Spleen (tissue), 11 donors: Measurements from ENCODE around the gene BCL7C. TPM values are rescaled to one million over a fixed set of nuclear protein-coding genes. Genes with fewer than 3 reads are reported as not detected.

Experiments
- DNase-seq: peaks from one replicate; pipeline ENCODE4 v3.0.0-alpha.2; 2020
- H3K27ac ChIP-seq, 8 donors: fragments of 200-600 bp; sonication (generic) in 7 of 8; 1 replicate in 4 of 8; 2 replicates in 4 of 8; pipeline versions ENCODE4 v1.5.0 to v1.8.0; 2016 to 2021; ENCODE audit warnings: inconsistent platforms in 4 of 8, mild to moderate bottlenecking in 4 of 8, moderate library complexity in 1 of 8
- H3K27me3 ChIP-seq, 7 donors: fragments of 200-600 bp; sonication (generic) in 6 of 7; replicated peaks in 1 of 7; 1 replicate in 4 of 7; 2 replicates in 3 of 7; pipeline versions ENCODE4 v1.5.0 to v1.8.0; 2016 to 2021; ENCODE audit warnings: inconsistent platforms in 3 of 7, mild to moderate bottlenecking in 1 of 7
- H3K36me3 ChIP-seq, 6 donors: fragments of 200-600 bp; sonication (generic) in 5 of 6; 1 replicate in 4 of 6; 2 replicates in 2 of 6; pipeline versions ENCODE4 v1.5.0 to v1.8.0; 2016 to 2021; ENCODE audit warnings: inconsistent platforms in 2 of 6
- H3K4me1 ChIP-seq, 6 donors: fragments of 200-600 bp; sonication (generic) in 5 of 6; 1 replicate in 3 of 6; 2 replicates in 3 of 6; pipeline versions ENCODE4 v1.5.0 to v1.8.0; 2016 to 2021; ENCODE audit warnings: inconsistent platforms in 3 of 6
- H3K4me3 ChIP-seq, 8 donors: fragments of 200-600 bp; sonication (generic) in 7 of 8; 1 replicate in 4 of 8; 2 replicates in 4 of 8; pipeline versions ENCODE4 v1.5.0 to v1.8.0; 2016 to 2021; ENCODE audit warnings: inconsistent platforms in 4 of 8, mild to moderate bottlenecking in 4 of 8, moderate library complexity in 2 of 8
- H3K9me3 ChIP-seq, 8 donors: fragments of 200-600 bp; sonication (generic) in 7 of 8; 1 replicate in 4 of 8; 2 replicates in 4 of 8; pipeline versions ENCODE4 v1.5.0 to v1.8.0; 2016 to 2021; ENCODE audit warnings: inconsistent platforms in 4 of 8
- POLR2A ChIP-seq, 3 donors: fragments of 450-650 bp; IDR thresholded peaks; one replicate each; pipeline ENCODE4 v1.5.1; 2017; ENCODE audit warnings: antibody characterized with exemption in 3 of 3, mild to moderate bottlenecking in 1 of 3
- POLR2AphosphoS5 ChIP-seq, 3 donors: sonication (generic); formaldehyde crosslinking; IDR thresholded peaks; one replicate each; pipeline ENCODE4 v1.5.1; 2017; ENCODE audit warnings: antibody characterized with exemption in 3 of 3
- WGBS, 5 donors: extraction: QIAGEN DNeasy Blood & Tissue Kit in 3 of 5; methylation state at CpG; one replicate each; pipeline versions ENCODE4 v1.1.5 to v1.1.7; 2013 to 2018; 5-methylcytosine and 5-hydroxymethylcytosine counted together
- intact Hi-C: fragments of 100-400 bp; cut with DNase I; formaldehyde crosslinking; loops from one replicate; pipeline ENCODE4 v1.15.0; 2023; ENCODE audit warnings: low total_unique reads
- polyA plus RNA-seq, 3 donors: library from polyadenylated mRNA; stranded (reverse); fragments of 200-250 nt; gene quantifications; one replicate each; pipeline ENCODE4 v1.2.1, GENCODE V29; 2013
- total RNA-seq, 7 donors: library from RNA; depleted of rRNA in 3 of 7; stranded (reverse); fragments of >200 nt in 3 of 7; fragmentation: NEBNext Ultra II Directional in 4 of 7; extraction: Animal tissue kit (Norgen Biotek cat#: 25700) in 4 of 7; gene quantifications; one replicate each; pipeline versions ENCODE4 v1.1.0 to v1.2.1, GENCODE V29; 2016 to 2021
- TF ChIP-seq, protein P1 (sequence below), 11 experiments: fragments of 200-600 bp in 7 of 11; fragments of 450-650 bp in 4 of 11; sonication (generic) in 4 of 11; IDR thresholded peaks in 8 of 11; conservative IDR thresholded peaks in 3 of 11; 1 replicate in 7 of 11; 2 replicates in 4 of 11; pipeline versions ENCODE4 v1.4.0 to v1.8.0; 2016 to 2021; ENCODE audit warnings: antibody characterized with exemption in 11 of 11, inconsistent platforms in 4 of 11, mild to moderate bottlenecking in 1 of 11
- donor health status: healthy with polysubstance abuse.
- donor health status: DM: no; HTN: no; CAD: no; lungs with moderate emphysema.
- donor health status: DM: no; HTN: no; CAD: no.
- donor health status: Bipolar disorder and iron deficiency.
- donor health status: healthy.
- donor health status: DM: no; HTN: no; CAD: no.
- donor health status: DM: yes; HTN: yes; CAD: no.

BCL7C gene
- total and polyA plus RNA-seq, 10 donors, result 15.5 to 38.7 (median 22.9) TPM

DNA sequence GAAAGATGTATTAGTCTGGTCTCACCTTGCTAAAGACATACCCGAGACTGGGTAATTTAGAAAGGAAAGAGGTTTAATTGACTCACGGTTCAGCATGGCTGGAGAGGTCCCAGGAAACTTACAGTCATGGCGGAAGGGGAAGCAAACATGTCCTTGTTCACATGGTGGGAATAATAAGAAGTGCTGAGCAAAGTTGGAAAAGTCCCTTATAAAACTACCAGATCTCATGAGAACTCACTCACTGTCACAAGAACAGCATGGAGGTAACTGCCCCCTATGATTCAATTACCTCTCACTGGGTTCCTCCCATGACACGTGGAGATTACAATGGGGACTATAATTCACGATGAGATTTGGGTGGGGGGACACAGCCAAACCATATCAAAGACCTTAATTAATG lies 53.3 kb downstream of the BCL7C start:
- no peak overlapping the region for H3K4me3 ChIP-seq
- H3K27me3 ChIP-seq, result no peaks in the 10 kb centered on the region
- no peaks in the 10 kb centered on the region for H3K36me3 ChIP-seq
- TF ChIP-seq, protein P1, sequence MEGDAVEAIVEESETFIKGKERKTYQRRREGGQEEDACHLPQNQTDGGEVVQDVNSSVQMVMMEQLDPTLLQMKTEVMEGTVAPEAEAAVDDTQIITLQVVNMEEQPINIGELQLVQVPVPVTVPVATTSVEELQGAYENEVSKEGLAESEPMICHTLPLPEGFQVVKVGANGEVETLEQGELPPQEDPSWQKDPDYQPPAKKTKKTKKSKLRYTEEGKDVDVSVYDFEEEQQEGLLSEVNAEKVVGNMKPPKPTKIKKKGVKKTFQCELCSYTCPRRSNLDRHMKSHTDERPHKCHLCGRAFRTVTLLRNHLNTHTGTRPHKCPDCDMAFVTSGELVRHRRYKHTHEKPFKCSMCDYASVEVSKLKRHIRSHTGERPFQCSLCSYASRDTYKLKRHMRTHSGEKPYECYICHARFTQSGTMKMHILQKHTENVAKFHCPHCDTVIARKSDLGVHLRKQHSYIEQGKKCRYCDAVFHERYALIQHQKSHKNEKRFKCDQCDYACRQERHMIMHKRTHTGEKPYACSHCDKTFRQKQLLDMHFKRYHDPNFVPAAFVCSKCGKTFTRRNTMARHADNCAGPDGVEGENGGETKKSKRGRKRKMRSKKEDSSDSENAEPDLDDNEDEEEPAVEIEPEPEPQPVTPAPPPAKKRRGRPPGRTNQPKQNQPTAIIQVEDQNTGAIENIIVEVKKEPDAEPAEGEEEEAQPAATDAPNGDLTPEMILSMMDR (IDR thresholded peaks at IDR 0.05 in 8 of 11, conservative IDR thresholded peaks at IDR 0.05 in 3 of 11), result no peak
- TF ChIP-seq POLR2AphosphoS5 (IDR thresholded peaks at IDR 0.05), result no peak
- TF ChIP-seq POLR2A (IDR thresholded peaks at IDR 0.05), result no peak
- 80 to 91% (median 87%) methylated on average over 5 of the region's 5 CpGs for WGBS, 5 donors
- peaks cover 6 to 14% (median 11%) of the 10 kb centered on the region in 6 donors for H3K4me1 ChIP-seq
- no peaks in the 10 kb centered on the region for H3K9me3 ChIP-seq
- H3K27ac ChIP-seq, result no peak overlapping the region
- no peak for DNase-seq
- intact Hi-C loops, result loop anchor here (10.0 kb wide), 1 partner anchor 56 kb away; the partner anchor contains the start of gene ZNF629

DNA sequence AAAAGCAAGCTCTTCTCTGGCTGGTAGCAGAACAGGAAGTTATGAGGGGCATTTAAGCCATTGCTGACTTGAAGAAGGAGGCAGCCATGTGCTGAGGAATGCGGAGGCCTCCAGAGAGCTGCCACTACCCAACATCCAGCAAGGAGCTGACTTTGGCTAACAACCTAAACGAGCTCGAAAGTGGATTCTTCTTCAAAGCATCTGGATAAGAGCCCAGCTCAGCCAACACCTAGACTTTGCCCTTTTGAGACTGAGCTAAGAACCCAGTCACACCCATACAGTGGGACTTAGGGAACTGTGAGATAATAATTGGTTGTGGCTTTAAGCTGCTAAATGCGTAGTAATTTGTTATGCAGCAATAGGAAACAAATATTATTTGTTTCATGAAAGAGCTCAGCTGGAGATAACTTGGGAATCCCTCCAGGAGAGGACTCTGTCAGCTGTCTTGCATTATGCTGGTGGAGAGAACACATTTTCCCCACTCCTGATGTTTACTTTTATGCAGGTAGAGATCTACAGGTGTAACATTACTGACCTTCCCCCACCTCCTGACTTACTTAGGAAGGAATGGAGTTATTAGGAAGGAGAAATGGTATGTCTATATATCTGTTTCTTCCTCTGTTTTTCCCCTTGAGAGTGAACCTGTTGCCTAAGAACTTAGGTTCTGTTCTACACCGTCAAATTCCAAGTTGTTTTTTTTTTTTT lies 54.2 kb downstream of the BCL7C start:
- intact Hi-C loops, result loop anchor here (10.0 kb wide), 1 partner anchor 55 kb away; the partner anchor contains the start of gene ZNF629
- no peak overlapping the region for H3K27ac ChIP-seq
- DNase-seq, result no peak
- no peak overlapping the region for H3K4me3 ChIP-seq
- no peak for TF ChIP-seq POLR2AphosphoS5 (IDR thresholded peaks at IDR 0.05)
- TF ChIP-seq POLR2A (IDR thresholded peaks at IDR 0.05), result no peak
- TF ChIP-seq, protein P1 (IDR thresholded peaks at IDR 0.05 in 8 of 11, conservative IDR thresholded peaks at IDR 0.05 in 3 of 11), result no peak
- H3K36me3 ChIP-seq, result peaks cover 0 to 1% (median 0%) of the 10 kb centered on the region in 6 donors
- H3K27me3 ChIP-seq, result no peaks in the 10 kb centered on the region
- WGBS, 5 donors, result 81 to 90% (median 84%) methylated on average over 5 of the region's 5 CpGs
- peaks cover 0 to 5% (median 3%) of the 10 kb centered on the region in 6 donors for H3K4me1 ChIP-seq
- no peaks in the 10 kb centered on the region for H3K9me3 ChIP-seq

DNA sequence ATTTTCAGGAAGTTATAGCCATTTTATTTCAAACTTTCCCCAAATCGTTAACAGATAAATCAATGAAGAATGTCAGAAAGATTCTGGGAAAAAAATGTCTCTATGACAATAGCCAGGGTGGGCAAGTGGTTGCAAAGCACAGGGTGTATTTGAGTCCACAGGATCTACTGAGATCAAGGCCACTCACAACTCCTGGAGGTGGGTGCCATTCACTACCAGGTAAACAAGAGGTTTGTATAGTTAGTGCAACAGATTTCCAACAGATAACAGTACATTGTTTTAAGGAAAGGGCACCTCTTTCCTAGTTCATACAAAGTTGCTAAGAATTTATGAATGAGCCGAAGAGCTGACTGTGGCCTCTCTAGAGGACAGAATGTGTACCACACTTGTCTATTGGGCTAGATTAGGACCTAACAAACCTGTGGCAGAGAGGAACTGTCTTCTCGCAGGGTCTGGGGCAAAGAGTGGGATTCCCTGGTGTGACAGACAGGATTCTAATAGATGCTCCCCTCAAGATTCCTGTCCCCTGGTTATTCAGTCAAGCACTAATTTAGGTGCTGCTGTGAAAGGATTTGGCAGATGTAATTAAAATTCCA lies 54.9 kb downstream of the BCL7C start:
- Histone ChIP-seq H3K36me3 (peaks cover 0 to 8% (median 2%) of the 10 kb centered on the region in 6 donors), H3K27me3 (no peaks in the 10 kb centered on the region), H3K4me3 (no peak overlapping the region), H3K9me3 (no peaks in the 10 kb centered on the region), H3K4me1 (no peaks in the 10 kb centered on the region), H3K27ac (no peak overlapping the region)
- no peak for DNase-seq
- intact Hi-C loops, result no loop called here
- TF ChIP-seq POLR2A (IDR thresholded peaks at IDR 0.05) (no peak), POLR2AphosphoS5 (IDR thresholded peaks at IDR 0.05) (no peak)
- TF ChIP-seq, protein P1 (IDR thresholded peaks at IDR 0.05 in 8 of 11, conservative IDR thresholded peaks at IDR 0.05 in 3 of 11), result no peak
- WGBS, 5 donors, result 69 to 92% (median 78%) methylated on average over 3 of the region's 3 CpGs

DNA sequence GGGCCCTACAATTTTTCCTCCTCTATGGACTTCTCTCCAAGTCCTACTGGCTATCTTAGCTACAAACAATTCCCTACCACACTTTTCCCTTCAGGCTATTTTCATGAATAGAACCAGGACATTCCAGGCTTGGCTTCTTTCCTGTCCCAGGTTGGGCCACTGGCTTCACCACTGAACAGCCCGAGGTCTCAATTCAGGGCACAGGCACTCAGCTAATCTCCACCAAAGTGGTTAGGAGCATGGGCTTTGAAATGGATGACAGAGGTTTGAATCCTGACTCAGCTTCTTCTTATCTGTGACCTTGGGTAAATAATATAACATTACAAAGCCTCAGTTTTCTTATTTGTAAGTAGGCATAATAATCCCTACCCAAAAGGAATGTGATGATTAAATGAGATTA lies 56.0 kb downstream of the BCL7C start:
- Histone ChIP-seq H3K4me3 (no peak overlapping the region), H3K27ac (no peak overlapping the region), H3K4me1 (no peaks in the 10 kb centered on the region), H3K36me3 (peaks cover 0 to 12% (median 2%) of the 10 kb centered on the region in 6 donors), H3K9me3 (no peaks in the 10 kb centered on the region), H3K27me3 (no peaks in the 10 kb centered on the region)
- intact Hi-C loops, result no loop called here
- DNase-seq, result no peak
- WGBS, 5 donors, result 39 to 83% (median 71%) methylated on average over 1 of the region's 1 CpG
- TF ChIP-seq, protein P1 (IDR thresholded peaks at IDR 0.05 in 8 of 11, conservative IDR thresholded peaks at IDR 0.05 in 3 of 11), result no peak
- no peak for TF ChIP-seq POLR2AphosphoS5 (IDR thresholded peaks at IDR 0.05)
- TF ChIP-seq POLR2A (IDR thresholded peaks at IDR 0.05), result no peak
